ENCODE data around the gene RASL11B. TPM values are rescaled to one million over a fixed set of nuclear protein-coding genes. Genes with fewer than 3 reads are reported as not detected.

The RASL11B gene
- total RNA-seq, 3 donors from 2014 or later, result 3.1 to 4.9 TPM; not detected in 1

DNA sequence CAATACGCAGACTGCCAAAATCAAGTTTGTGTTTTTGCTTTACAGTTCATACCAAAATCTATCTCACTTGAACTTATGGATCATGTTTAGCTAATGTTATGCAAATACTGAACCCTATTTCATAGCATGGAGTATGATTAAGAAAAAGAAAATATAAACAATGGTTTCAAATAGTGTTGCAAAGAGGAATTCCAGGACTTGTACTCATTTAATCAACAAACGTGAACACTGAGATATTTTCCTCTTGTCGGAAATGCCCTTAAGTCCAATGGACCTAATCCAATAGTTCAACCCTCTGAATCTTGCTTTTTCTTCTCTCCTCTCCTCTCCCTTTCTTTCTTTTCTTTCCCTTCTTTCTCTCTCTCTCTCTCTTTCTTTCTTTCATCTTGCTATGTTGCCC, 30.8 kb downstream of the RASL11B start:
- H3K9me3 ChIP-seq, result no peaks in the 10 kb centered on the region
- no peak overlapping the region for H3K4me3 ChIP-seq
- DNase-seq (ENCODE audit: low spot score in 2 of 2), result no peak
- no peaks in the 10 kb centered on the region for H3K4me1 ChIP-seq
- no peak for TF ChIP-seq POLR2AphosphoS5 (IDR thresholded peaks at IDR 0.05)
- no peak for TF ChIP-seq POLR2A (IDR thresholded peaks at IDR 0.05)
- TF ChIP-seq, protein P1, sequence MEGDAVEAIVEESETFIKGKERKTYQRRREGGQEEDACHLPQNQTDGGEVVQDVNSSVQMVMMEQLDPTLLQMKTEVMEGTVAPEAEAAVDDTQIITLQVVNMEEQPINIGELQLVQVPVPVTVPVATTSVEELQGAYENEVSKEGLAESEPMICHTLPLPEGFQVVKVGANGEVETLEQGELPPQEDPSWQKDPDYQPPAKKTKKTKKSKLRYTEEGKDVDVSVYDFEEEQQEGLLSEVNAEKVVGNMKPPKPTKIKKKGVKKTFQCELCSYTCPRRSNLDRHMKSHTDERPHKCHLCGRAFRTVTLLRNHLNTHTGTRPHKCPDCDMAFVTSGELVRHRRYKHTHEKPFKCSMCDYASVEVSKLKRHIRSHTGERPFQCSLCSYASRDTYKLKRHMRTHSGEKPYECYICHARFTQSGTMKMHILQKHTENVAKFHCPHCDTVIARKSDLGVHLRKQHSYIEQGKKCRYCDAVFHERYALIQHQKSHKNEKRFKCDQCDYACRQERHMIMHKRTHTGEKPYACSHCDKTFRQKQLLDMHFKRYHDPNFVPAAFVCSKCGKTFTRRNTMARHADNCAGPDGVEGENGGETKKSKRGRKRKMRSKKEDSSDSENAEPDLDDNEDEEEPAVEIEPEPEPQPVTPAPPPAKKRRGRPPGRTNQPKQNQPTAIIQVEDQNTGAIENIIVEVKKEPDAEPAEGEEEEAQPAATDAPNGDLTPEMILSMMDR (IDR thresholded peaks at IDR 0.05), result no peak
- no peaks in the 10 kb centered on the region for H3K36me3 ChIP-seq
- intact Hi-C loops (cut with DNase I; ENCODE audit: low total_unique reads), result no loop called here
- no peak overlapping the region for H3K27ac ChIP-seq
- no peaks in the 10 kb centered on the region for H3K27me3 ChIP-seq

DNA sequence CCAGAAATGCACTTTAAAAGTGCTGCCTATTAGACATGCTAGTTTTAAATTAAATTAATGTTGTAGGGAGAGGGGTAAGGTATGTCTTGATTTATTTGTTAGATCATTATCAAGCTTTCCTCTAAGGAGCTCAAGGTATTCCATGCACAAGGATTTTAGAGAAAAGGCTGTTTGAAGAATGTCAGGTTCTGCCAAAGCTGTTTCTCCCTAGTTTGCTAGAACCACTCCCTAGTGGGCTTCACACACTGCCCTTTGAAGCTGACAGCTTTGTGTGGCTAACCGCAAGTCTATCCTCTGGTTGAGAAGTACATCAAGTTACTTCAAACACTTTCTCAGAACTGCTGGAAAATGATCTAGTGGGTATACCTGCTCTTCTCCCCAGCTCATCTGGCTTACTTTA, 32.3 kb downstream of the RASL11B start:
- intact Hi-C loops (cut with DNase I; ENCODE audit: low total_unique reads), result no loop called here
- no peak overlapping the region for H3K27ac ChIP-seq
- no peak overlapping the region for H3K4me3 ChIP-seq
- H3K36me3 ChIP-seq, result no peaks in the 10 kb centered on the region
- no peaks in the 10 kb centered on the region for H3K9me3 ChIP-seq
- no peaks in the 10 kb centered on the region for H3K4me1 ChIP-seq
- no peak for DNase-seq (ENCODE audit: low spot score in 2 of 2)
- no peaks in the 10 kb centered on the region for H3K27me3 ChIP-seq
- TF ChIP-seq, protein P1 (IDR thresholded peaks at IDR 0.05), result no peak

DNA sequence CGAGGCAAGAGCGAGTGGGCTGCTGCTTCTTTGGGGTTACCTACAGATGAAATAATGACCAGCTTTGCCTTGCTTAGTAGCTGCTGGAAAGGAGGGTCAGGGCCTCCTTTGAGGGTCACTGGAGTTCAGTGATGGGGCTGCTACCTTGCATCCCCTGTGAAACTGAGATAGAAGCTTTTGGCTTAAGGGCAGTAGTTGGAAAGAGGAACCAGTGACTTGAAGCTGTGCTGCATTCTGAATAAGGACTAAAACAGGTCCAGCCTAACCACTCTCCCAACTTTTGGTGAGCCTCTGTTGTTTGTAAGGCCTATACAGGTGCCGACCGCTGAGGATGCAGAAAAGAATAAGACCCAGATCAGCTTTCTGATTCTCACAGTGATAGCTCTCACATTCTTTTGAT, 41.2 kb downstream of the RASL11B start:
- H3K9me3 ChIP-seq, result peaks cover 0 to 7% of the 10 kb centered on the region in 2 donors
- intact Hi-C loops (cut with DNase I; ENCODE audit: low total_unique reads), result no loop called here

DNA sequence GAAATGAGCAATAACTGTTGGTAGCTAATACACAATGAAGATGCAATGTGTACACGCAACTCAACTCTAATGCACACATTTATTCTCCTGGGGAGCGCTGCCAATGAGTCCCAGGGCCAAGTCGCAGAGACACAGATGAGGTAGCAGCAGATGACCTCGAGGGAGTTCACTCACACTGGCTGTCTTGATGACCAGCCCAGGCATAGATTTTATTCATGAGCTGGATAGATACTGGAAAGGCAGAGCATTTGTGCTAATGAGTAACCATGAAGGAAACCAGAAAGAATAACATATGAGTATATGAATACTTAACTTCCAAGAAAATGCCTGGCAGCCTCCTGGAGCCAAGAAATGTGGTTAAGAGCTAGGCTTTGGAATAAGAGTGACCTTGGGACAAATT, 42.3 kb downstream of the RASL11B start:
- Histone ChIP-seq H3K27ac (no peak overlapping the region), H3K36me3 (no peaks in the 10 kb centered on the region), H3K9me3 (peaks cover 0 to 7% of the 10 kb centered on the region in 2 donors), H3K27me3 (no peaks in the 10 kb centered on the region), H3K4me1 (no peaks in the 10 kb centered on the region), H3K4me3 (no peak overlapping the region)
- intact Hi-C loops (cut with DNase I; ENCODE audit: low total_unique reads), result no loop called here
- no peak for TF ChIP-seq POLR2A (IDR thresholded peaks at IDR 0.05)
- TF ChIP-seq POLR2AphosphoS5 (IDR thresholded peaks at IDR 0.05), result no peak
- TF ChIP-seq, protein P1 (IDR thresholded peaks at IDR 0.05), result no peak
- no peak for DNase-seq (ENCODE audit: low spot score in 2 of 2)

More for the DNA sequence above, 41.2 kb downstream of the RASL11B start:
- TF ChIP-seq, protein P1 (IDR thresholded peaks at IDR 0.05), result no peak
- TF ChIP-seq POLR2AphosphoS5 (IDR thresholded peaks at IDR 0.05) (no peak), POLR2A (IDR thresholded peaks at IDR 0.05) (no peak)
- Histone ChIP-seq H3K4me1 (no peaks in the 10 kb centered on the region), H3K27ac (no peak overlapping the region), H3K36me3 (no peaks in the 10 kb centered on the region), H3K27me3 (no peaks in the 10 kb centered on the region), H3K4me3 (no peak overlapping the region)
- DNase-seq (ENCODE audit: low spot score in 2 of 2), result no peak

DNA sequence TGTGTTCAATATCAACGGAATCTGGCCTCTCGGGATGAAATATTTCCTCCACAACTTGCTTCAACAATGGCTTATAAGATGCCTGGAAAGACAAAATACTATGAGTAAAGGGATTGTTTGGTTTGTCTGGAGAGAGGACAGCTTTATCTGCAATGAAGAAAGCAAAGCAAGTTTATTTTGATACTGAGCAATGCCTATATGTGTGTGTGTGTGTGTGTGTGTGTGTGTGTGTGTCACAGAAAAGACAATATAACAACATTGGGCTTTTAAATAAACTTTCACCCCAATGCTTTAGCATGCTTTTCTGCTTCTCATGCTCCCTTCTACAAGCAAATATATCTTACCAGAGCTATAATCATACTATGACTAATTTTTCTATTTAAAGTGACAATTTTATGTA, 45.4 kb downstream of the RASL11B start:
- Histone ChIP-seq H3K36me3 (no peaks in the 10 kb centered on the region), H3K27me3 (no peaks in the 10 kb centered on the region), H3K9me3 (no peaks in the 10 kb centered on the region), H3K4me1 (no peaks in the 10 kb centered on the region), H3K4me3 (no peak overlapping the region), H3K27ac (no peak overlapping the region)
- intact Hi-C loops (cut with DNase I; ENCODE audit: low total_unique reads), result no loop called here
- DNase-seq (ENCODE audit: low spot score in 2 of 2), result no peak
- no peak for TF ChIP-seq POLR2AphosphoS5 (IDR thresholded peaks at IDR 0.05)
- TF ChIP-seq POLR2A (IDR thresholded peaks at IDR 0.05), result no peak
- TF ChIP-seq, protein P1 (IDR thresholded peaks at IDR 0.05), result no peak

Data from breast epithelium (tissue), 4 donors.